HG03378 (cell line): ENCODE data around the gene MDH1B.
"Not testable (repeated sequence)": the region's sequence is repeated elsewhere in the genome, so short reads cannot be mapped to it uniquely, and the experiment has no call there.

ENCODE experiments used
- ATAC-seq: cut with Tn5 transposase; IDR thresholded peaks from one replicate; pipeline ENCODE4 v1.9.1; 2021; ENCODE audit warnings: mild to moderate bottlenecking, moderate library complexity; ENCODE audit not compliant: unreplicated experiment

Gene MDH1B

DNA sequence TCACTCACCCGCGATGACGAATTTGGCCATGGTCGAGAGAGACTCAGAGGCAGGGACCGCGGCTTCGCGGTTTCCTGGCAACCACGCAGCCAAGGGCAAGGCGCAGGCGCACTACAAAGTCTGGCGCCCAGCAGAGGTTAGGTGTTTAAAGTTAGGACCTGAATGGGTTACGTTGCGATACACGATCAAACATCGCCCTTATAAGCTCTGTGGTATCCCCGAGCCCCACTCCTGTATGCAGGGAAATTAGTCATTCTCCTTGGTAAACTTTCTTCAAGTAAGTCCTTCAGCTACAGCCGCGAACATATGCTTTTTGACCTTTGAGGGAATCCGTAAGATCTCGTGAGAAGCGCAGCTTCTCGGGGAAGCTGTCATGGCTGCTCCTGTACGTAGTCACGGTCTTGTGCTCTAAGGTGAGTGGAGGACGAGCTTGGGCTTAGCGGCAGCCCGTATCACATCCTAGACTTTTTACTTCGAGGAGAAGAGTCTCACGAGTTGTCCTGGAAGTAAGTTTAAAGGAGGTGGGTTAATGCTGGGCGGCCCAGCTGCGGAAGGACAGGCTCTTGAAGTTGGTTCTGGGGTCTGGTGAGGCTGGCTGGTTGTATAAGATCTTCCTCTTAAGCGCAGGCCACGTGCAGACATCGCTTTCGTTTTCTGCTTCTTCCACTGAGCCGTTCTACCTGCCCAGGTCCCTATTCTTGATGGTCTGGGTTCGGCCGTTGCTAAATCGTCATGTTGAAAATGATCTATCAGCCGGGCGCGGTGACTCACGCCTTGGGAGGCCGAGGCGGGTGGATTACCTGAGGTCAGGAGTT is at the start of gene MDH1B, which contains the start of gene FASTKD2:
MDH1B (minus strand) TSS at position 87 of the 815 bp plus-strand sequence; CDS start at position 30, 57 bp downstream.
FASTKD2 (plus strand) TSS at position 365 of the 815 bp plus-strand sequence. CDS start 1,088 bp downstream, outside the sequence.
- peak; percentile 90 for ATAC-seq

DNA sequence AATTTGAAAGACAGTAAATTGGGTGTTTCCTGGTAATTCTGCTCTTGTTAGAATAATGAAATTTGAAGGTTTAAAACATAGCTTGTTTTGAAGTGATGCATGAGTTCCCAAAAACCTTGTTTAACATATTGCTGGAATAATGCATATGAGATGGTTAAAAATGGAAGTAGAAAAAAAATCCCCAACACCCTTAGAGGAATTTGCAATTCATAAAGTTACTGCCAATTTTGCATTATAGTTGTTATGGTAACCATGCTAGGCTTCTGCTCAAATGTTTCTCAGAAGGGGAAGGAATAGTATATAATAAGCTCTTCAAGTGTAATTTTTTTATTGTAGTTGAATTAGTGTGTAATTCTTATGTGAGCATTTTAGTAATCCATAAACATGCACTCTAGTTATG is 49.4 kb upstream of the MDH1B start:
- no peak for ATAC-seq

DNA sequence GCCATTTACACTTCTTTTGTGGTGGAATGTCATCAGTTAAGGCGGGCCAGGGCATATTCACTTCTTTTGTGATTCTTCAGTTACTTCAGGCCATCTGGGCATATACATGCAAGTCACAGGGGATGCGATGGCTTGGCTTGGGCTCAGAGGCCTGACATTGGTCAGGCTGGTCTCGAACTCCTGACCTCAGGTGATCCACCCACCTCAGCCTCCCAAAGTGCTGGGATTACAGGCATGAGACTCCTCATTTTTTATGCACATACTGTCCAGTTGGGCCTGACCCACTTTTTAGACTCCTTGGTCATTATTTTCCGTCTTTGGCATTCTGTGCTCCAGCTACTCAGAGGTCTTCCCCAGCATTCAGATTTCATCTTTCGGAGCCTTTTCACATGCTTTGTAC is 47.3 kb upstream of the MDH1B start:
- ATAC-seq = not testable (repeated sequence)

DNA sequence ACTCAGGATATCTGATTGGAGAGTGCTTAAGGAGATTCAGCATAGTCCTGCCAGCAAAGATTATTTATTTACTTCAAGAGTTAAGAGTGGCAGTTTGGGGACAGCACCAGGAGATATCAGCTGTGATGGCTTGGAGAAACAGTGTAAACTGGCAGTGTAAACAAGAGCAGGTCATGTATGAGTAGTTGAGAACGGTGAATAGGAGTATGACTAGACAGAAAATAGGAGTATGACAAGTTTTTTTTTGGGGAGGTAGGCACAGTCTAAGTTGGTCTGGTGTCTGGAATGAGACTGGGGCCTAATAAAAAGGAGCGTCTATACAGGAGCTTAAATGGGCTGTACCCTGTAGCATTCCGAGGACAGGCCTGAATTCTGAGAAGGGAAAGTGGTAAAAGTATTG is 42.5 kb upstream of the MDH1B start:
- not testable (repeated sequence) for ATAC-seq

DNA sequence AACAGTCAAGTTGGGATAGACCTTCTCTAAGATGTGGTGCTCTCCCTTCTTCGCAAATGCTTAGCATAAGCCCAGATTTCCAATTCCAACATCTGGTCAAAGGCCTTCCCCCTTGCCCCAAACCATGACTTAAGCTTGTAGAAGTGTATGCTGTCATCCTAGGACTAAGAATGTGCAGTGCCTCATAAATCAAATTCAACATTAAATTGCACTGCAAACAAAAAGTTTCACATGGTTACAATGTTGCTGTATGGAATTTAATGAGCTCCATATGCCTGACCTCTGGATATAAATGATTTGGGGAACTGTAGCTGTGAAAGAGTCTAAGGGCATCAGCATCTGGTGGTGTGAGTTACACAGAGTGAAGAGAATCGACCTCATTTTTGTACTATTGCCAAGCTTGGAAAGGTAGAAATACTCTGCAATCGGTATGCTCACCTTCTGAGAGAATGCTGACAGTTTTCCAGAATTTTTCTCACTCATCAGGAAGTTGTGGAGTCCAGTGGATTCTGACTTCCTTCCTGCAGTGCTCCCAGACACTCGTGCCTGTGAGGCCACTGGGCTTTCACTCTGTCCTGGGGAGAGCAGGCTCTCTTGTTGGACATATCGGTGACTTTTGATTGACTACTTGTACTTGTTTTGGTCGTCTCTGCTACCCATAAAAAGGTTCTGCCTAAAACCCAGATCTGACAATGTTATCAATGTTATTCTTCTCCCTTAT is 40.9 kb upstream of the MDH1B start:
- no peak for ATAC-seq

DNA sequence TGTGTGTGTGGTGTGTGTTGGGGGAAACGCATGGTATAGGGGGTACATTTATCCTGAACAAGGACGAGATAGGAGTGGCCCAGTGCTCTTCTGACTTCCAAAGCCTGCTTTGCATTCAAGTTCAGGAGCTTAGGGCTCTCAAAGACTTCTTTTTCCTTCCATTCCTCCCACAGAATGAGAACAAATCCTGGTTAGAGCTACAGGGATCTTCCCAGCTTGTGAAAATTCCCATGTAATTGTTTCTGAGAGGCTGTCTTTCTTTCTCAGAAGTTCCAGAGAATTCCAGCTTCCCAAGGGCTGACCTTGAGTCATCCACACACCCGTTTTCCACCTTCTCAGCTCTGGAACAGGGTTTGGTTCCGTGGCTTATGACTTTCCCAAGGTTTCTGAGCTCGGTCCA is 39.2 kb upstream of the MDH1B start:
- no peak for ATAC-seq

DNA sequence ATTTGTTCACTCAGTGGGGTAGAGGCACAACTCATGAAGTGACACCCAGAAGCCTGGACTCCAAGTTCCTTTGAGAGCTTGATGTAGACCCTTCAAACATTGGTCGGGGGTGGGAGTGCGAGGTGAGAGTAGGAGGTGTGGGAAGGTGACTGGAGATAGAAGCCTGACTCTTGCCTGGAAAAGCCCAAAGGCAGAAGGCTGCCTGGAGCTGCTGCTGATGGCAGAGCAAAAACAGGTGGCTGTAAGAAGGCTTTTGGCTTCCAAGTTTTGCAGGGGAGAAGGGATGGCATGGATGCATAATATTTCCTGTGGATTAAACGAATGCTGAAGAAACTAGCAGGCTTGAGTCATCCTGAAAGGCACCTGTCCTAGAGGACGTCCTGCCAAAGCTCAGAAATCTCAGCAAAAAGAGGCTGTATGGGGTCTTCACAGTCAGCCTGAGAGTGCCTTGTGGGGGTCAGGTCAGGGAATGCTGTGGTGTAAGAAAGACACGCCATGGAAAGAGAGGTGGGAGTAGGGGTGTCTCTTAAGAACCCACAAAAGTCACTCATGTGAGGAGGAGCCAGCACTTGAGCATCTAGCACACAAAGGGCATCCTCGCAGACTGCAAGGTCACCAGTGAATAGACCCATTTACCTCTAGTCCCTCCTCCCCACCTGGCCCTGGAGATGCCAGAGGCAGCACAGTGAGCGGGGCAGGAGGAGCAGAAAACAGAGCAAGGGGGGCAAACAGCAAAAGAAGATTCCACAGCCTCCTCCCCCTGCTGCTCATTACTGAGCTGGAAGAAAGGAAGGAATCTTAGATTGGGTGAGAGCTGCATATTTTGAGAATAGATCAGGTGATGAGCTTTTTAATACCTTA is 37.8 kb upstream of the MDH1B start:
- ATAC-seq = no peak

DNA sequence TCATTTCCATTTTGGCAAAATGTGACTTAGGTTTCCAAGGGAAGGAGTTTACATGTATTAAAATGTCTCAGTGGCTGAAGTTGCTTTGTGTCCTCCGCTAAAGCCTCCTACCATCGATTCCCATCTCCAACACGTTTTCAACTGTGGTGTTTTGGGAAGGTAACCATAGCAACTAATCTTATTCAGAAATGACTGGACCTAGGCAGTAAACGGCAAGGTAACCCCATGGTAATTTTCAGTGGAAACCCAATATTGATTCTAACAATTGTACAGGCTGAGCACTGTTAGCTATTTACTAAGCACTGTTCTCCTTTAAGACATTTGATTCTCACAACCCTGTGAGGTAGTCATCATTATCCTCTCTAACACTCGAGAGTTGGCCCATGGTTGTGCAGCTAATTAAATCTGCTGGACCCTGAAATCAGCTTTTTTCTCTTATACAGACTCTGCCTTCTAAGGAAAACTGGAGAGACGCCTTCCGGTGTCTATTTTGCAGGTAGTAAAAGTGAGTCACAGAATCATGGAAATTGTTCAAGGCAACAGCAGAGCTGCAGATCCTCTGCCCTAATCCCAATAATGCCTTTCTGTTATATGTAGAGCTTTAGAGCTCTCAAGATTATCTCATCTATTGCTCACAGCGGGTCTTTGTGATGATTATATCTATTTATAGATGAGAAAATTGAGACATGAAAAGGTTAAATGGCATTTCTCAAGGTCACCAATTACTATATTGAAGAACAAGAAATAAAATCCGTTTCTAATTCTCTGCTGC is 36.5 kb upstream of the MDH1B start:
- ATAC-seq = no peak

DNA sequence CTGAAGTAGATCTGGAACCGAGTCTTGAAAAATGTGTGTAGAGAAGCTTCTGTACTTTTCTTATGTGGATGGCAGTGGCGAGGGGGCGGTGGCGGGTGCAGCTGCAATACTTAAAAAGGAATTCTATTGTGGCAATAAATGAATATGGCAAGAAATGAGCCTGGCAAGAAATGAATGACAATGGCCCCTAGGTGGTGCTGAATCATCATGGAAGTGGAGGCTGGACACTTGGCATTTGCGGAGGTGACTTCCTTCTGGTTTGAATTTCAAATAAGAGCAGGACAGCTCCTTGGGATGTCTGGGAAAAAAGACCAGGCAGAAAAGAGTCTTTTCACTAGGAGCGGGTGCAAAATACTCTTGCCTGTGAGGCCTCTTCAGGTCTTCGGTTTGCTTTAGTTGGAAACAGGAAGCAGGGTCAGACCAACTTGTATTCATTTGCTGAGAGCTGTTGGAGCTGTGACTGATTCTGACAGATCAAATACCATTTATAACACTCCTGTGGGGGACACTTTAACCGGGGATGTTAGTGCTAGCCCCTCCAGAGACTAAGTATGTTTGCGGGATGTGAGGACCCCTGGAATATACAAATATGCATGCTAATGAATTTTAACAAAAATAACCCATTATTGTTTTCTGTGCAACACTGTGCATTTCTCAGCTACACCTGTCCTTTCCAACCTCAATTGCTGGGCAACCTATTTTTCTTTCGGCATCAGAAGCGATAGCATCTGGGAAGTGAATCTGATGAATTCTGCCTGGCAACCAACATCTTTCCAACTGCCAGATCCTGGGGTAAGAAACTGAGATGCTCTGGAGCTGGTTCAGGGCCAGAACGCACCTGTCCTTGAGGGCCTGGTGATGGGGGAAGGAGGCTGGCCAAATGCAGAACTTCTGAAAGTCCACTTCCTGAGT is 35.6 kb upstream of the MDH1B start:
- ATAC-seq = peak; percentile 59

DNA sequence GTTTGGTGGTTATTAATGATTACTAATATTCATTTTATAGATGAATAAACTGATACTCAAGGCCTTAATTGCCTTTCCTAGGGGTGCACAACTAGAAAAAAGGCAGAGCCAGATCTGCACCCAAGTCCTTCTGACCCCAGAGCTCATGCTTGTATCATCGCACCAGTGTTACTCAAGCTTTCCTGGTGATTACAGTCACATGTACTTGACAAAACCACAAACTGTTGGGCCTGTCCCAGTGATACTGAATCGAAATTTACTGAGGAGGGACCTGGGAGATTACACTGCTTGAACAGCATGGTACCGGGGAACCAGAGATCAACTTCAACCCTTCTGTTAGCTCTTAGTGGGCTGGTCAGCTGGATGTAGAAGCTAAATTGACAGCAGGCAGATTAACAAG is 34.0 kb upstream of the MDH1B start:
- no peak for ATAC-seq

DNA sequence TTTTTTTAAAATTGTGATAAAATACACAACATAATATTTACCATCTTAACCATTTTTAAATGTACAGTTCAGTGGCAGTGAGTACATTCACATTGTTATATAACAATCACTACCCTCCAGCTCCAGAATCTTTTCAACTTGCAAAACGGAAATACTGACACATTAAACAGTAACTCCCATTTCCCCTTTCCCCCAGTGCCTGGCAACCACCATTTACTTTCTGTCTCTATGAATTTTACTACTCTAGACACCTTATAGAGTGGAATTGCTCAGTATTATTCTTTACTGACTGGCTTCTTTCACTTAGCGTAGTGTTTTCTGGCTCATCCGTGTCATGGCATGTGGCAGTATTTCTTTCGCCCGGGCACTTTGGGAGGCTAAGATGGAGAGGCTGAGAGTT is 32.9 kb upstream of the MDH1B start:
- peak; percentile 53 for ATAC-seq

DNA sequence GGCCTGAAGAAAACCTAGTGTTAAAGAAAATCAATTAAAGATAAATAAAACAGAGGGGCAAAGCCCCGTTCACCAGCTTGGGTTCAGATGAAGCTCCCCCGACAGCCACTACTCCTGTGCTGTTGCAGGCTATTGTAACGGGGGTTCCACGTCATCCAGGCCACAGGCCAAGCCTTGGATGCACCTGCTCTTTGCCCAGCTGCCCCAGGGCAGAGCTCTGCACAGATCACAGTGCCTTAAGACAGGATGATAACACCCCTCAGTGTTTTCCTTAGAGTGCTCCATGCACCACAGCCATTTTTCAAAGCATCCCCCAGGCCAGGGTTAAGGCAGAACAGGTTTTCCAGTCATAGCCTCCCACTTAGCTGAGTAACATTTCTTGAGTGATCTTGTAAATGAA is 32.2 kb upstream of the MDH1B start:
- no peak for ATAC-seq

DNA sequence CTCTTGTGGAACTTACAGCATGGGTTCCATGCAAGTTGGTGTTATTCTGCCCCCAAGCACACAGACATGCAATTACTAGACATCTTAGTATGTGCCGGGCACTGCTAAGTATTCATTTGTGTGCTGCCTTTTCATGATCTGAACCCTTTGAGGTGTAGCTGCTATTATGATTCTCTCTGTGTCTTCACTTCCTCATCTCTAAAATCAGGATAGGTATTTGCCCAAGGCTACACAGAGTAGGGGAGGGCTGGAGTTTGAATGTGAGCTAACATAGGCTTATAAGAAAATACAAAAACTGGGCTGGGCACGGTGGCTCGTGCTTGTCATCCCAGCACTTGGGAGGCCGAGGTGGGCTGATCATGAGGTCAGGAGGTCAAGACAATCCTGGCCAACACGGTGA is 27.5 kb upstream of the MDH1B start:
- no peak for ATAC-seq

DNA sequence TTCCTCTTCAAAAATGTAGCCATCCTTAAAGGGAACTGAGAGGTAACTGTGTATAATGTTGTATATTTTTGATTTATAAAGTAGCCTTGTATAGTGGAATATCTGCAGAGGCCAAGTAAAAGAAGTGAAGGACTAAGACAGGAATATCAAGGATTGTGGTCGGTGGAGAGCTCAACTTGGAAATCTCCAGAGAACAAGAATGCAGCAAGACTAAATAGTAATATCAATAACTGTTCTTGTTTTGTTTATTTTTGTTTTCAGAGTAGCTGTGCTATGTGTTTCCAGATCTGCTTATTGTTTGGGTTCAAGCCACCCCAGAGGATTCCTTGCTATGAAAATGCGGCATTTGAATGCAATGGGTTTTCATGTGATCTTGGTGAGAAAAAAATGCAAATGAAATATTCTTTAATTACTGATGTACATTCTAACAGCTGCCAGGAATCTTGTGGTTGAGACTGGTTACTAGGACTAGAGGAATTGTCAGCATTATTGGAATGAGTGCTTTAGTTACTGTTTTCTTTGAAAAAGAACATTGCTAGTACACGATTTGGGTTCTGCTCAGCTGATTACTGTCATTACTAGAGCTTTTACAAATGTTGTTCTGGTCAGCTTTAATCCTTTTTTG is 25.3 kb upstream of the MDH1B start:
- ATAC-seq = no peak

DNA sequence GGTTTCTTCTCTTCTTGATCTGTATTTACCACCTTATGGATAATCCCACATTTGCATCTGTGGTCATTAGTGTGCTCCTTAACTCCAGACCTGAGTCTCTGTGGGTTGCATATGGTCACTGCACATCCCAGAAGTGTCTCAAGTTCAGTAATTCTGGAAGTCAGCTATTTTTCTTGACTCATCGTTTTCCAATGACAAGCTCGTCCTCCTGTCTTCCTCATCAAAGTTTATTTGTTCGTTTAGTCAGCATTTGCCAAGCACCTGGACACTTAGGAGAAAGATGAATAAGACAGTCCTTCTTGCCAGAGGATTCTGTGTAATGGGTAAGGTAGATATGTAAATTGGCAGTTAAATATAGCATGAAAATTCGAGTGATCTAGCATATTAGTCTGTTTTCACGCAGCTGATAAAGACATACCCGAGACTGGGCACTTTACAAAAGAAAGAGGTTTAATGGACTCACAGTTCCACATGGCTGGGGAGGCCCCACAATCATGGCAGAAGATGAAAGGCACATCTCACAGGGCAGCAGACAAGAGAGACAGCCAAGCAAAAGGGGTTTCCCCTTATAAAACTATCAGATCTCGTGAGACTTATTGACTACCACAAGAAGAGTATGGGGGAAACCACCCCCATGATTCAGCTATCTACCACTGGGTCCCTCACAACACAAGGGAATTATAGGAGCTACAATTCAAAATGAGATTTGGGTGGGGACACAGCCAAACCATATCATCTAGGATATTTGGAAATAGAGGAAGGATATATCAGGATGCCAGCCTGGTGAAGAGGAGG is 19.6 kb upstream of the MDH1B start:
- ATAC-seq = no peak

DNA sequence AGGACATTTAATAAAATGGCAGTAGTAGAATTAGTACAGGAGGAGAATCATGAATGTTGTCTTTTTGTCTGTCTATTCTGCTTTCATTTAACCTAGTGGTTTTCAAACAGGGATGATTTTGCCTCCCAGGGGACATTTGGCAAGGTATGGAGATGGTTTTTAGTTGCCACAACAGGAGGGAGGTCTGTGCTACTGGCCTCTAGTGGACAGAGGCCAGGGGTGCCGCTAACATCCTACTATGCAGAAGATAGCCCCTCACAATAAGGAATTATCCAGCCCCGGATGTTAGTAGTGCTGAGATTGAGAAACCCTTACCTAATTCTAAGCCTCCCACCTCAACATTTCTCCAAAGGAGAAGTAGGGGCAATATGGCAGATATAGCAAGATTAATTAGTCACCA is 18.6 kb upstream of the MDH1B start:
- no peak for ATAC-seq

DNA sequence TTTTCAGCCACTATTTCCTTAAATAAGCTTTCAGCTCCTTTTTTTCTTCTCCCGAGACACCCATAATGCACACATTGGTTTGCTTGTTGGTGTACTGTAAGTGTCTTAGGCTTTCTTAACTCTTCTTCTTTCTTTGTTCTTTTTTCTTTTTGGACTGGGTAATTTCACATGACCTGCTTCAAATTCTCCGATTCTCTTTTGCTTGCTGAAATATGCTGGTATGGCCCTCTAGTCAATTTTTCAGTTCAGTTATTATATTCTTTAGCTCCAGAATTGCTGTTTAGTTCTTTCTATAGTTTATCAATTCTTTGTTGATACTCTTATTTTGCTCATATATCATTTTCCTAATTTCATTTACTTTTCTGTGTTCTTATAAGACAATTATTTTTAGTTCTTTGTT is 15.5 kb upstream of the MDH1B start:
- ATAC-seq = no peak

DNA sequence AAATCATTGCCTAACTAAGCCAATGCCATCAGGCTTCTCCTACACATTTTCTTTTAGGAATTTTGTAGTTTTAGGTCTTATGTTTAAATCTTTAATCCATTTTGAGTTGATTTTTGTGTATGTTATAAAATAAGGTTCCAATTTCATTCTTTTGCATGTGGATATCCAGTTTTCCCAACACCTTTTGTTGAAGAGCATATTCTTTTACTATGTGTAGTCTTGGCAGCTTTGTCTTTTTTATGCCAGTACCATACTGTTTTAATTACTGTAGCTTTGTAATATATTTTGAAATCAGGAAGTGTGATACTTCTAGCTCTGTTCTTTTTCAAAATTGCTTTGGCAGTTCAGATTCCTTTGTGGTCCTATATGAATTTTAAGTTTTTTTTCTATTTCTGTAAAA is 11.3 kb upstream of the MDH1B start:
- ATAC-seq = no peak
